Measurements from ENCODE around the gene CACNA1H.
"Not testable (repeated sequence)": the region's sequence is repeated elsewhere in the genome, so short reads cannot be mapped to it uniquely, and the experiment has no call there.

Gene CACNA1H

GRCh38 chr16:1230471-1231212 lies 77.7 kb downstream of the CACNA1H start:
- not testable (repeated sequence) for FAIRE-seq

DNA sequence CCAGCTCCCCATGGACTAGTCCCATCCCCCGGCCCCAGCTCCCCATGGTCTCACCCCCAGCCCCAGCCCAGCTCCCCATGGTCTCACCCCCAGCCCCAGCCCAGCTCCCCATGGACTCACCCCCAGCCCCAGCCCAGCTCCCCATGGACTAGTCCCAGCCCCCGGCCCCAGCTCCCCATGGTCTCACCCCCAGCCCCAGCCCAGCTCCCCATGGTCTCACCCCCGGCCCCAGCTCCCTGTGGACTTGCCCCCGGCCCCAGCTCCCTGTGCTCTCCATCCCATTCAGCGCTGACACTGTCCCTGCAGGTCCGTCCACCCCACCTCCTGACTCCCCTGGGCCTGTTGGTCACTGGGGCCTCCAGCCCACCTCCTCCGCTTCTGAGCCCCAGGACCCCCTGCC lies 78.4 kb downstream of the CACNA1H start:
- FAIRE-seq: not testable (repeated sequence)

- FAIRE-seq: not testable (repeated sequence)
Observed at GRCh38 chr16:1232049-1232748, 79.3 kb downstream of the CACNA1H start.

- not testable (repeated sequence) for FAIRE-seq
Observed at GRCh38 chr16:1236659-1237058, 83.8 kb downstream of the CACNA1H start.

GRCh38 chr16:1237990-1238389 lies 85.1 kb downstream of the CACNA1H start:
- FAIRE-seq: no peak

- not testable (repeated sequence) for FAIRE-seq
Observed at GRCh38 chr16:1238909-1239308, 86.0 kb downstream of the CACNA1H start.

- not testable (repeated sequence) for FAIRE-seq
Observed at GRCh38 chr16:1239575-1239974, 86.7 kb downstream of the CACNA1H start.

GRCh38 chr16:1240436-1240835 lies 87.5 kb downstream of the CACNA1H start, which contains the start of gene TPSAB1:
Gene TPSAB1, plus strand, starts transcription at chr16:1240705. Its CDS starts 234 bp downstream, at chr16:1240939.
- FAIRE-seq: not testable (repeated sequence)

GRCh38 chr16:1241081-1241480 lies 88.2 kb downstream of the CACNA1H start:
- not testable (repeated sequence) for FAIRE-seq

DNA sequence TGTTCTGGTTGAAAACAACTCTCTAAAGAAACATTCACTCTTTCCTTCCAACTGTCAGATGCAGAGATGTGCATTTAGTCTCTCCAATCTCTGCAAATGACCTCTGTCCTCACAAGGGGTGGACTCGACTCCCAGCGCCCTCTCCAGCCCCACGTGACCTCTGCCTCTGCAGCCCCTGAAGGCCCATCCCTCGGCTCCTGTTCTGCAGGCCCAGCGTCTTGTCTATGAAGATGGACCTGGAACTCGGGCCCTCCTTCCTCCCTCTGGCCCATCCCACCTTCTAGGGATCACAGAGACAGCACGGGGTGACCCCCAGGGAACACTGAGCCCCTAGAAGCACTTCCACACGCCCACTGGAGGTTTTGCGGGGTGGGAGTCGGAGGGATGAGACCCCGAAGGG lies 90.5 kb downstream of the CACNA1H start:
- FAIRE-seq: not testable (repeated sequence)

GRCh38 chr16:1243907-1244850 lies 91.3 kb downstream of the CACNA1H start:
- FAIRE-seq: not testable (repeated sequence)

DNA sequence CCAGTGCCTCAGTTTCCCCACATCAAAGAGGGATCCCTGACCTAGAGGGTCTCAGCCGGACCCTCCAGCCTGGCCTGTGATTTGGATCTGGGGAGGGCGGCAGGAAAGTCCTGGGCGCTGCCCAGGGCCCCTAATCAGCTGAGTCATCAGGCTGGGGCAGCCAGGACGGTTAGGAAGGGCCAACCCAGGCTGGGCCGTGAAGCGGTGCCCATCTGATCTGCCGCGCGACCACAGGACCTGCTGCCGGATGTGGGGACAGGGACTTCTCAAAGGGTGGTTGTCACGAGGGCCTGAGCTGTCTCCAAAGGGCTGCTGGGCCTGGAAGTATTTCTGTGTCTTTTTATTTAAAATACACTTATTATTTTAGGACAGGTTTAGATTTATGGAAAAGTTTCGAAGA lies 92.0 kb downstream of the CACNA1H start:
- FAIRE-seq: no peak

GRCh38 chr16:1245452-1246020 lies 92.6 kb downstream of the CACNA1H start:
- FAIRE-seq: no peak

DNA sequence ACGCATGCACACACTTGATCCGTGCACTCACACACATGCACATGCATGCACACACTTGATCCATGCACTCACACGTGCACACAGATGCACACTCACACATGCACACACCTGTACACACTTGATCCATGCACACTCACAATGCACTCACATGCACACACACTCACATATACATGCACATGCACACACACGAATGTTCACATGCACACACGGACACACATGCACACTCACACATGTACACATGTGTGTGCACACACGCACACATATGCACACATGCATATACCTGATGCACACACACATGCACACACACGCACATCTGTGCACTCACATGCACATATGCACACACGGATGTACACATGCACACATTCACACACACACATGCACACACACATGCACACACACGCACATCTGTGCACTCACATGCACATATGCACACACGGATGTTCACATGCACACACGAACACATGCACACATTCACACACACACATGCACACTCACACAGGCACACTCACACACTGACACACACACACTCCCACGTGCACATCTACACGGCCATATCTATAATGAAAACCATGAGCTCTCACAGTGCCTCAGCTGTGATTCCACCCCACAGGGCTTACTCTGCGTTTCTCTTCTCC lies 95.1 kb downstream of the CACNA1H start:
- FAIRE-seq: not testable (repeated sequence)

- FAIRE-seq: not testable (repeated sequence)
Observed at GRCh38 chr16:1249031-1249755, 96.3 kb downstream of the CACNA1H start.

DNA sequence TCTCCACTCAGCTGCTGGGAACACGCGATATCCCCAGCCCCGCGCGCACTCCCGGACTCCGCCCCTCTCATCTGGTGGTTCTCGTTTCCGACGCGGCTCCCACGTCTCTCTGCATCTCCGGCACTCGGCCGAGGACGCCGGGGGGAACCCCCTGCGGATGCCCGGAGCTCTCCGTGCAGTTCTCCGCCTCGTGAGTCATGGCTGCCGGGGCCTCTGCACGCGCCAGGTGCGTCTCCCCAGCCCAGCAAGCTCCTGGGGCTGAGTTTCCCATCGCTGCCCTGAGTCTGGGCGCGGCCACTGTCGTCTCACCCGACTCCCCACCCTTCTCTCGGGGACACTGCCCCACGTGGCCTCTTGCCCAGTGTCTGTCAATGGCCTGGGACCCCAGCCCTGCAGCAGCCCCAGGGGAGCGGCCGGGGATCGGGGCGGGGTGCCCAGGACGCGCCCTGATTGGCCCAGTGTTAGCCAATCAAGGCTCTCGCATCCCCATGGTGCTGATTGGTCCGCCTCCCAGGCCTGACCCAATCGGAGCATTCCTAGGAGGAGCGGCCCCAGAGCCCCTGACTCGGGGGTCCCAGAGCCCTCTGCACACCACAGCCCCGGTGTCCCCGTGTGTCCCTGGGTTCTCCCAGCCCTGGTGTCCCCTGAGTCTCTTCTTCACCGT lies 100.9 kb downstream of the CACNA1H start:
- FAIRE-seq: not testable (repeated sequence)

- FAIRE-seq: not testable (repeated sequence)
Observed at GRCh38 chr16:1254821-1255220, 101.9 kb downstream of the CACNA1H start.

DNA sequence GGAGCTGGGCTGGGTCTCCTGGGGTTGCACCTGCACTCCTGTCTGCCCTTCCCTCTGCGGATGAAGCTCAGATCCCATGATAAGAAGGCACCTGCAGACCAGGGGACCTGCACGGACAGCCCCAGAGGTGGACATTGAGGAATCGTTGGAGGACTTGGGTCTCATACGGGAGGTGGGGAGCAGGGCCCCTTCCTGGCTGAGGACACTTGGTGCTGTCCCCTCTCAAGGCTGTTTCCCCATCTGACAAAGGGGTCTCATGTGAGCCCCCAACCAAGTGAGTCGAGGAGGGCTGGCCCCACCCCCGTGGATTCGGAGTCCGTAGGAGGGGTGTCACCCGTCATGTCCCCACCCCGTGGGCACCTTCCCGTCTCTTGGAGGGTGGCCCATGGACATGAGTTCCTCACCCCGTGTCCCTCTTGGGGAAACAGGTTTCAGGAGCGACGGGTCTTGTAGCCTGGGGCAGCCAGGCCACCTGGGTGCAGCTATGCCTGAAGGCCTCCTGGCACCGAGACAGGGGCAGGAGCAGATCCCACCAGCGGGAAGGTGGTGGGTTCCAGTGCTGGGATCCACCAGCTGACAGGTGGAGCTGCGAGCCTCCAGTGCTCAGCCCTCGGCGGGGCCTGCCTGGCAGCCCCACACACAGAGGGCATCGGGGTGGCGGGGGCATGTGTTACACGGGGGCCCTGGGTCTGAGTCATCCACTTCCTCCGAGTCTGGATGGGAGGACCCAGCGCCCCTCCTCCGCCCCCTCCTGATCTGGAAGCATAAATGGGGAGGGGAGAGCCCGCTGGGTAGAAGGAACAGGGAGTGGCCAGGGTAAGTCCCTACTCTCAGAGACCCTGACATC lies 102.6 kb downstream of the CACNA1H start, which contains the start of gene TPSD1:
Gene TPSD1 (plus strand): TSS at position 794 of the 847 bp plus-strand sequence. CDS start 212 bp downstream, outside the sequence.
- FAIRE-seq: not testable (repeated sequence)

- FAIRE-seq: not testable (repeated sequence)
Observed at GRCh38 chr16:1256296-1256873, 103.5 kb downstream of the CACNA1H start.
